GM18858 (cell line): ENCODE measurements around the gene KCTD16.

ENCODE experiments used
- ATAC-seq: cut with Tn5 transposase; IDR thresholded peaks from one replicate; pipeline ENCODE4 v1.9.1; 2021; ENCODE audit not compliant: unreplicated experiment

KCTD16 gene

DNA sequence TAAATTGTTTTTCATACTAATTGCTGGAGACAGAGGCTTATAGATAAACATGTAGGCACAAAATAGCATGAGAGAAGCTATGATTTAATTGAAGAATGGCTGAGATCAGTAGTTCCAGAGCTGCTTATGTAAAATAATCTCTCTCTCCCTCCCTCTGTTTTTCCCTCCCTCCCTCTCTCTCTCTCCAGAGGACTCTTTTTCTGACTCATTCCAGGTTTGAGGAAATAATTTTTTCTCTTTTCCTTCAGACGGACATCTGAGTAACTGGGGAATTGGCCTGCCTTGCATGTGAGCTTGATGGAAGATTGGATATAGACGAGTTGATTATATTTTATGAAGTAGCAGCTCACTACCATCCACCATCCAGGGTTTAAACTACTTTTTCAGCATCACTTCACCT, 35.5 kb downstream of the KCTD16 start:
- no peak for ATAC-seq

DNA sequence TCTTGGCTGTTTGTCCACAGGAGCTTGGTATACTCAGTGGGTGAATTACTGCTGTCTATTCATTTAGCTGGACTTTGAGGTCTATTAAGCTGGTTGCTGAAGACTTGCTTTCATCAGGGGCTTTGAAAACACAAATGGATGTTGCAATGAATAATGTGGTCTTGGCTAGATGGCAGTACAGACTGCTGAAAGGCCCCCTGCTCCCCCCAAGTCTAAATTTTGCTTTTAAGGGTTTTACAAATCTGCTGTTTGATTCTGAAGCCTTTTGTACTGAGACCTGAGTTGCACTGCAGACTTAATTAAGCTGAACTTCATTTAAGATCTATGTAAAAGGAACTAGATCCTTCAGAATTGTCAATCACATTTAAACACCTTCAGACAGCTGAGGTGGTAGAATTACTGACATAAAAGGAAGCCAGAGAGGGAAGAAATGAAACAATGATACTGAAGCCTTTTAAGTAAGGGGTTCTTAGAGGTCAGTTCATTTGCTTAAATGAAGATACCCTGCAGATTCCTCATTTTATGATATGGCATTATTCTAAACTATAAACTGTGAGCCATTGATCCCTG, 37.3 kb downstream of the KCTD16 start:
- no peak for ATAC-seq

DNA sequence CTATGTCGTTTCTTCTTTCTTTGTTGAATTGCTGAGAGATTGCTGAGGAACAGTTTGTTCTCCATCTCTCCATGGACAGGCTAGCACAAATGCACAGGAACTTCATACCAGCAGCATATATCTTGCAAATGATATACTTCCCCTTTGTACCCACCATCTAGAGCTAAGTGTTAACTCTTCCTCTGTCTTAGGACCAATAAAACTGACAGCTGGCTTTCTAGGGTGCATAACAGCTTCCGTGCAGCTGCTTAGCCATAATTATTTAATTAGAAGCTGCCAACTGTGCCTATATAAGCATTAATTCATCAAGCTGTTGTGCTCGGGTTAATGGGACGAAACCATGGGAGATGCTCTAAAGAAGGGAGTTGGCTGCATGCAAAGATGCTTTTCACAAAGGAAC, 38.7 kb downstream of the KCTD16 start:
- no peak for ATAC-seq

GRCh38 chr5:144210655-144211054, 40.0 kb downstream of the KCTD16 start:
- no peak for ATAC-seq

GRCh38 chr5:144219869-144220268, 49.2 kb downstream of the KCTD16 start:
- no peak for ATAC-seq

DNA sequence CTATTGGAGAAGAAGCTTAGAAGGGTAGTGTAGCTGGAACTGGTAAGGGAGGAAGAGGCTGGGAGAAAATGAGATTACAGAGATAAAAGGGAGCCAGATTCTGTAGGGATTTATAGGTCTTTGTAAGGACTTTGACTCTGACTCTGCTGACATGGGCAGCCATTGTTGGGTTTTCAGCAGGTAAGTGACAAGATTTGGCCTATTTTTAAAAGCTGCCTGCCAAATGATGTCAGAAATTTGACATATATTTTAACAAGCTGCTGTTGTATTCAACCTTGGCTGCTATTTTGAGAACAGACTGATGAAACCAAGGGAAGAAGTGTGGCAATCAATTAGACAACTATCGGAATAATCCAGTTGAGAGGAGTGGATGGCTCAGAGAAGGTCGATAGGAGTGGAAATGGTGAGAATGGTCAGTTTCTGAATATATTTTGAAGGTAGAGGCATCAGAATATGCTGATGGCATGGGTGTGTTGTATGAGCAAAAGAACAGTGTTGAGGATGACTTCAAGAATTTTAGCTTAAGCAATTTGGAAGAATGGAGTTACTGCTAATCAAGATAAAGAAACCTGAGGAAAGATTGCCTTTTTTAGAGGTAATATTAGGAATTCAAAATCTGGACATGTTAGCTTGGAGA, 56.8 kb downstream of the KCTD16 start:
- no peak for ATAC-seq

DNA sequence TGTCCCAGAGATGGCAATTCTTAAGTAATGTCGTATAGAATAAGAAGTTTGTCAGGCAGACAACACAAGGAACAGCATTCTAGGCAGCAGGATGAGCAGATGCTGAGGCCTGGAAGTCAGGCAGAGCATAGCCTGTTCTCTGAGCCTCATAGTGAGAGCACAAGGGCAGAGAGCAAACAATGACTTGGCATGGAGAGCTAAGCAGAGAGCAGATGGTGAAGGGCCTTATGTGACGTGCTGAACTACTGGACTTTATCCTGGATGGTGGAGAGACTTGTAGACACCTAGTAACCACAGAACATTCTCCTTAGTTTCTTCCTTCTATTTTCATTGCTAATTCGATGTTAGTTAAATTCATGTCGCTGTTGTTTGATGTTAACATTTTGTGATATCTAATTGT, 60.1 kb downstream of the KCTD16 start:
- no peak for ATAC-seq

DNA sequence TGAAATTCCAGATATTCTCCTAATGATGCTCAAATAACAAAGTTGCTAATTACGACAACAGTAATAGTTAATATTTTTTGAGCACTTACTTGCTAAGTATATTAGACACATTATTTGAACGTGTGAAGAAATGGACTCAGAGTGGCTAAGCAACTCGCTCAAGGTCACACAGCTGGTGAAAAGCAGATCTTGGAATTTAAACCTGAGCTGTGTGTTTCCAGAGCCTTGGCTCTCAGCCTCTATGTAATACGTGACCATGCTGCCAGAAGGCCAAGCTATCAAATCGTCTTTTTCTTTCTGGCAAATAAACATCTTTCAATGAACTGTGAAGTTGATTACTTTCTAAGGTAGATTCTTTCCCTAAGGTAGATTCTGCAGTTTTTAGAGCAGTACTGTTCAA, 61.6 kb downstream of the KCTD16 start:
- ATAC-seq: no peak

DNA sequence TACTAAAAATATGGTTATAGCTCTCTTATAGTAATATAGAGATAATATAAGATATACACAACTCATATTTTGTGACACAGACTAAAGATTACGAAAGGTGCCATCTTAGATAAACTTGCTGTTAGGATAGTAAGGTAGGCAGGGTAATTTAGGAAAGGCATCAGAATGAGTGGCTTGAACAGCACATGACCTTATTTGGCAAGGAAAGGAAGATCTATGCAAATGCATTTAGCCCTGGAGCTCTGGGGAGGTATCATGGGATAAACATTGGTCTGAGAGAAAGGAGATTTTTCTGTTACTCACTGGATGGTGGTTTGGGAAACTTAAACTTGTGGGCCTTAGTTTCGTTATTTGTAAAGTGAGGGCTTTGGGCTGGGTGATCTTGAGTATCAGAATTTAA, 65.8 kb downstream of the KCTD16 start:
- ATAC-seq: no peak

DNA sequence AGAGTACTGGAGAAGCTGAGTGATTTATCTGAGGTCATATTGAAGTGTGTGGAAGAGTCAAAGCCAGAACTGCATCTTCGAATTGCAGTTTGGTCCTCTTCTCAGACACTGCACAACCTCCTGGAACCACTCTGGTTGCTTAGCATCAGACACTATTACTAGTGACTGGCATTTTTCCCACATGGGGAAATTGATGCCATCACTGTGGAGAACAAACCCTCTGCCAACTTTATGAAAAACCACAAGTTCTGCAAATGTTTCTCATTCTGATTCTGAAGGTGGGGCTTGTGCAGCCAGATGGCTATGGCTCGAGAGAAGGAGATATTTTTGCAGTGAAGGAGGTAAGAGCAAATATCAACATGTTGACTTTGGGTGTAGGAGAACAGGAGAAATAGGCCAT, 67.2 kb downstream of the KCTD16 start:
- ATAC-seq: no peak

- ATAC-seq: no peak
Measured at GRCh38 chr5:144247131-144247530, 76.5 kb downstream of the KCTD16 start.

- ATAC-seq: no peak
Measured at GRCh38 chr5:144248015-144248414, 77.3 kb downstream of the KCTD16 start.

GRCh38 chr5:144249755-144250464, 79.2 kb downstream of the KCTD16 start:
- ATAC-seq: no peak

DNA sequence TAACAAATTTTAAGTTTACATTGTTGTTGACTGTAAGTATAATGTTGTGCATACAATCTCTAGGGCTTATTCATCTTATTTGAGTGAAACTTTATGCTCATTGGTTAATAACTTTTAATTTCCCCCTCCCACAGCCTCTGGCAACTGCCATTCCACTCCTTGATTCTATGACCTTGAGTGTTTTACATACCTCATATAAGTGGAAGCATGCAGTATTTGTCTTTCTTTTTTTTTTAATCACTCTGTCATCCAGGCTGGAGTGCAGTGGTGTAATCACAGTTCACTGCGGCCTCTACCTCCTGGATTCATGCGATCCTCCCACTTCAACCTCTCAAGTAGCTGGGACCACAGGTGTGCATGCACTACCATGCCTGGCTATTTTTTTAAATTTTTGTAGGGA, 83.9 kb downstream of the KCTD16 start:
- ATAC-seq: no peak

- ATAC-seq: no peak
Measured at GRCh38 chr5:144260121-144260520, 89.4 kb downstream of the KCTD16 start.

- ATAC-seq: no peak
Measured at GRCh38 chr5:144265643-144266247, 95.1 kb downstream of the KCTD16 start.

GRCh38 chr5:144267961-144268513, 97.4 kb downstream of the KCTD16 start:
- no peak for ATAC-seq

- peak; percentile 40 for ATAC-seq
Measured at GRCh38 chr5:144273232-144274027, 102.8 kb downstream of the KCTD16 start.

GRCh38 chr5:144275329-144275728, 104.7 kb downstream of the KCTD16 start:
- no peak for ATAC-seq

GRCh38 chr5:144276034-144276822, 105.6 kb downstream of the KCTD16 start:
- ATAC-seq: no peak
